ENCODE results near the gene TAMM41.

DNA sequence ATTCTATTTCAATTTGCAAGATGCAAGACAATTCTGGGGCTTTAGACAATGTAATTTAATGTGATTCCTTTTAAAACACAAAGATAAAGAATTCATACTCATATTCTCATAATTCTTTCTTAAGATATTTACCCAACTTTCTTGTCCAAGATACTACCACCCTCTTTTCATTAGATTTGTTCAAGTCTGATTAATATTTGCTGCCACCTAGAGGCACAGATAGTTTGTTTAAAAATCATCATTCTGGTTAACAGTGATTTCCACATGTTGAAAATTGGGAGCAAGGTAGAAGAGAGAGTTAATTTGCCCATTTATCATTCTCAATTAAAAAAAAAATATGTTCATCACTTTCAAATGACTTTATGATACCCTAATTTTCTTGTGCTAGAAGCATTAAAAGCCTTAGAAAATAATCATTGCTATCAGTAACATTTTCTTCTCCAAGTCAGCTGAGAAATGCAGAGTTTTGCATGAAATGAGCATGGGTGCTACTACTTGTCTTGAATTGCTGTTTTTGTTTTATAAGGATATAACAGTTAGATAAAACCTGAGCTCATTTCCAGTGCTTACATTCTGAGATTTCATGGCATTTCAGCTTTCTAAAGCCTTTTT lies 11.6 kb downstream of the TAMM41 start:
- TF ChIP-seq SP1 (IDR thresholded peaks at IDR 0.05) (no peak), TARDBP (IDR thresholded peaks at IDR 0.05) (no peak), SUZ12 (IDR thresholded peaks at IDR 0.05) (no peak), FOXM1 (IDR thresholded peaks at IDR 0.05; ENCODE audit: borderline replicate concordance) (no peak), CTBP1 (IDR thresholded peaks at IDR 0.05; ENCODE audit: borderline replicate concordance) (no peak), NFRKB (IDR thresholded peaks at IDR 0.05) (no peak), ZNF384 (IDR thresholded peaks at IDR 0.05) (no peak), ELF4 (IDR thresholded peaks at IDR 0.05) (no peak), L3MBTL2 (conservative IDR thresholded peaks at IDR 0.05) (no peak), FOXK2 (IDR thresholded peaks at IDR 0.05) (no peak), FOXA1 (IDR thresholded peaks at IDR 0.05) (no peak), BHLHE40 (IDR thresholded peaks at IDR 0.05; ENCODE audit: borderline replicate concordance) (no peak), ARNT (IDR thresholded peaks at IDR 0.05) (no peak), LEF1 (IDR thresholded peaks at IDR 0.05; ENCODE audit: borderline replicate concordance) (no peak)

All from HEK293T (cell line).